OCI-LY3 (cell line): ENCODE measurements around the gene TAB3.

Source experiments
- EZH2phosphoT487 ChIP-seq: fragments of 200-600 bp; shearing (Covaris generic); IDR thresholded peaks from 2 replicates; pipeline ENCODE4 v1.6.1; 2018; ENCODE audit warnings: antibody characterized with exemption, mixed run types, low read depth
- TF ChIP-seq, protein P1 (sequence below): fragments of 200-600, 300-600 bp; sonication (generic); IDR thresholded peaks from 2 replicates; pipeline ENCODE4 v1.5.1; 2014; ENCODE audit warnings: antibody characterized with exemption, low read length, low read depth

- TF ChIP-seq, protein P1, sequence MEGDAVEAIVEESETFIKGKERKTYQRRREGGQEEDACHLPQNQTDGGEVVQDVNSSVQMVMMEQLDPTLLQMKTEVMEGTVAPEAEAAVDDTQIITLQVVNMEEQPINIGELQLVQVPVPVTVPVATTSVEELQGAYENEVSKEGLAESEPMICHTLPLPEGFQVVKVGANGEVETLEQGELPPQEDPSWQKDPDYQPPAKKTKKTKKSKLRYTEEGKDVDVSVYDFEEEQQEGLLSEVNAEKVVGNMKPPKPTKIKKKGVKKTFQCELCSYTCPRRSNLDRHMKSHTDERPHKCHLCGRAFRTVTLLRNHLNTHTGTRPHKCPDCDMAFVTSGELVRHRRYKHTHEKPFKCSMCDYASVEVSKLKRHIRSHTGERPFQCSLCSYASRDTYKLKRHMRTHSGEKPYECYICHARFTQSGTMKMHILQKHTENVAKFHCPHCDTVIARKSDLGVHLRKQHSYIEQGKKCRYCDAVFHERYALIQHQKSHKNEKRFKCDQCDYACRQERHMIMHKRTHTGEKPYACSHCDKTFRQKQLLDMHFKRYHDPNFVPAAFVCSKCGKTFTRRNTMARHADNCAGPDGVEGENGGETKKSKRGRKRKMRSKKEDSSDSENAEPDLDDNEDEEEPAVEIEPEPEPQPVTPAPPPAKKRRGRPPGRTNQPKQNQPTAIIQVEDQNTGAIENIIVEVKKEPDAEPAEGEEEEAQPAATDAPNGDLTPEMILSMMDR: no peak
- no peak for TF ChIP-seq EZH2phosphoT487
Measured at GRCh38 chrX:30864383-30864785, 24.7 kb downstream of the TAB3 start.
